ENCODE results near the gene SFR1.

Gene SFR1

GRCh38 chr10:104120512-104120902, 1.5 kb upstream of the SFR1 start:
- H3K27me3 ChIP-seq = peaks cover 8% of the 10 kb centered on the region
- H3K4me3 ChIP-seq (ENCODE audit: low read depth in 1 of 2, low read length in 1 of 2) = peak overlapping the region; percentile 75 to 95
- H3K27ac ChIP-seq = peak overlapping the region; percentile 95
- no peak for TF ChIP-seq CTCF (IDR thresholded peaks at IDR 0.05)
- H3K36me3 ChIP-seq = no peaks in the 10 kb centered on the region
- H3K4me1 ChIP-seq (ENCODE audit: control insufficient read depth in 1 of 2, insufficient read depth in 1 of 2, low read depth in 1 of 2, low read length in 1 of 2) = peaks cover 6 to 18% of the 10 kb centered on the region in 2 experiments
- no peaks in the 10 kb centered on the region for H3K9me3 ChIP-seq

DNA sequence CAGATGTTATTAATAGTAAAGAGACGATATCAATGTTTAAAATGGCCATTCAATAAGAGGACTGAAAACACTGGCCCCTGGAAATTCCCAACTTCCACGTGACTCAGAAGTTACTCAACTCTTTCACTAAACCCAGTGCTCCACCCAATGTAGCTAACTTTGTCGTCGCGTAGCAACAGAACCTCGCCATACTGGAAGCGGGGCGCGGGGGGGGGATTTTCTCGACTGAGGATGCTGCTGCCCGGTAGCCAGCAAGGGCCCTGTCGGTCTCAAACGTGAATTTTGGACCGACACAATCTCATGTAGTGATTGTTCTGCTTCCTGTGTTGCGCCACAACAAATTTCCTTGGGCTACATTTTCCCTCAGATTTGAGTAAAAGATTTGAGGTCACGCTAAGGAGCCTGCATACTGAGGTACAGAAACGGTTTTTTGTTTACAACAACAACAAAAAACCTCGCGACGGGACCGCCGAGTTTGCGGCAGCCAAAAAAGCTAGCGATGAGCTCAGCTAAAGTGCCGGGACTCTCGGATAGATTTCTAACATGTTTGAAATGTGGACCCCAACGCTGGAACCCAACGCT, 977 bp upstream of the SFR1 start:
- H3K27ac ChIP-seq = peak overlapping the region; percentile 95
- H3K36me3 ChIP-seq = no peaks in the 10 kb centered on the region
- peaks cover 6 to 18% of the 10 kb centered on the region in 2 experiments for H3K4me1 ChIP-seq (ENCODE audit: control insufficient read depth in 1 of 2, insufficient read depth in 1 of 2, low read depth in 1 of 2, low read length in 1 of 2)
- no peaks in the 10 kb centered on the region for H3K9me3 ChIP-seq
- peak; percentile 9 for TF ChIP-seq CTCF (IDR thresholded peaks at IDR 0.05)
- H3K27me3 ChIP-seq = peaks cover 8% of the 10 kb centered on the region
- peak overlapping the region; percentile 75 to 95 for H3K4me3 ChIP-seq (ENCODE audit: low read depth in 1 of 2, low read length in 1 of 2)

DNA sequence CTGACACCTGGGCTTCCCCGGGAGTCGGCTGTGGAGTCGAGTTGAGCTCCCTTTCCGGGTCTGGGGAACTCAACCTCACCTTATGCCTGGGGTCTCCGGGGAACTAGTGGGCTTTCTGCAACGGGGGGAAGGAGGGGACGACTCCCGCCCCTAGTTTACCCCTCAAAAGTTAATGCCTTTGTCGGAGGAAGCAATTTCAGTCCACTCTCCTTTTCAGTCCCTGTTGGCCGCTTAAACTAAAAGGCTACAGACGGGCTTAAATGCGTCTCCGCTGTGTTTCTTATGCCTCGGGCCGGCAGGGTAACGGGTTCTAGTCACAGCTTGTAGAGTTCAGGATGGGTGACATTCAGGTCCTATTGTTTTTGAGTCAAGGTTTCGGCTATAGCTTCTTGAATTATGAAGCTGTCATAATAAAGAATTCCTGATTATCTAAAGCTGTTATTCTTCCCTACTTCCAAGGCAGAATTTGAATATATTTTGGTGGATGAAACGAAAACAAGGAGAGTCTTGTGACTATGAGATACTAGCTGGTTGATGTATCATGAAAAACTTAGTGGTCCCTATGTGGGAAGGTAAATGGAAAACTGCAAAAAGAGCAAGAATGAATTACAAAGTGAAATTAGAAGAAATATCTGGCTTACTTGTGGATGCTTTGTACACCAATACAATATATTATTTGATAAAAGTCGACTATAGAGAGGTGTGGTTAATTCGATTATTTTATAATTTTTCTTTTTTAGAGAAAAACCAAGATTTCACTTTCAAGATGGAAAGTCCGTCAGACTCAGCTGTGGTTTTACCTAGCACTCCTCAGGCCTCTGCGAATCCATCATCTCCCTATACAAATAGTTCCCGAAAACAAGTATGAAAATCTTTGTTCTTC, 495 bp downstream of the SFR1 start:
- no peaks in the 10 kb centered on the region for H3K36me3 ChIP-seq
- peaks cover 6 to 18% of the 10 kb centered on the region in 2 experiments for H3K4me1 ChIP-seq (ENCODE audit: control insufficient read depth in 1 of 2, insufficient read depth in 1 of 2, low read depth in 1 of 2, low read length in 1 of 2)
- no peak for TF ChIP-seq CTCF (IDR thresholded peaks at IDR 0.05)
- H3K27me3 ChIP-seq = peaks cover 7% of the 10 kb centered on the region
- peak overlapping the region; percentile 75 to 95 for H3K4me3 ChIP-seq (ENCODE audit: low read depth in 1 of 2, low read length in 1 of 2)
- H3K9me3 ChIP-seq = no peaks in the 10 kb centered on the region
- peak overlapping the region; percentile 95 for H3K27ac ChIP-seq

DNA sequence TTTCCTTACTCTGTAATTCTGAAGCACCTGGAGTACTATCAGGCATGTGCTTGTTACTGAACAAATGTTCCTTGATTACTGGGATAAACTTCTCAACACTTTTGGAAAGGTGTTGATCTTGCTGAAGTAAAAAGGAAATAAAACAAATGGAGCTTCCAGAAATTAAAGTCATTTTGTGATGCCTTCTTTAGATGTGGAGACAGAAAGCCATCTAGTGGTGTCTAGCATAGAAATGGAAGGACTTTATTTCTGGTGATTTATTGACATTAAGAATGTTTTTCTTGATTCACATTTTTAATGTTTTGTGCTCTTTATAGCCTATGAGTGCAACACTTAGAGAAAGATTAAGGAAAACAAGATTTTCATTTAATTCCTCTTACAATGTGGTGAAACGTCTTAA, 1.4 kb downstream of the SFR1 start:
- peaks cover 6 to 18% of the 10 kb centered on the region in 2 experiments for H3K4me1 ChIP-seq (ENCODE audit: control insufficient read depth in 1 of 2, insufficient read depth in 1 of 2, low read depth in 1 of 2, low read length in 1 of 2)
- H3K4me3 ChIP-seq (ENCODE audit: low read depth in 1 of 2, low read length in 1 of 2) = no peak overlapping the region
- H3K9me3 ChIP-seq = no peaks in the 10 kb centered on the region
- H3K27me3 ChIP-seq = no peaks in the 10 kb centered on the region
- no peak for TF ChIP-seq CTCF (IDR thresholded peaks at IDR 0.05)
- H3K36me3 ChIP-seq = no peaks in the 10 kb centered on the region
- H3K27ac ChIP-seq = no peak overlapping the region

DNA sequence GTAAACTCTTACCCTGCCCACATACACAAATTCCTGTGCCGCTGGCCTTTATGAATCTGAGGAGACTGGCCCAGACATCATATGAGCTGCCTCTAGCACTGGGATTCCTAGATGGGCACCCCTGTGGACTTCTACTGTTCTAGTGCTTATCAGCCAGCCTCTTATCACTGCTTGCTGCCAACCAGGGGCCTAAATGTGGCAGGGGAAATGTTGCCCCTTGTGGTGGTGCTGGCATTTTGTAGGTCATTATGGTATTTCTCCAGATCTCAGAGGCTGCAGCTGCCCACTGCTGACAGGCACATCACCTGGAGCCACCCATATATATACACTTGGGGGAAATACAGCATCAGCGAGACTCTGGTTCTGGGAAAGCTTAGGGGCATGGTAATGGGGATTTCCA, 5.4 kb downstream of the SFR1 start:
- Histone ChIP-seq H3K4me3 (ENCODE audit: low read depth in 1 of 2, low read length in 1 of 2) (no peak overlapping the region), H3K27ac (no peak overlapping the region), H3K4me1 (ENCODE audit: control insufficient read depth in 1 of 2, insufficient read depth in 1 of 2, low read depth in 1 of 2, low read length in 1 of 2) (peaks cover 7 to 9% of the 10 kb centered on the region in 2 experiments), H3K36me3 (no peaks in the 10 kb centered on the region), H3K9me3 (no peaks in the 10 kb centered on the region), H3K27me3 (peaks cover 15% of the 10 kb centered on the region)
- no peak for TF ChIP-seq CTCF (IDR thresholded peaks at IDR 0.05)
